ENCODE measurements around the gene CARS1.

CARS1 gene

DNA sequence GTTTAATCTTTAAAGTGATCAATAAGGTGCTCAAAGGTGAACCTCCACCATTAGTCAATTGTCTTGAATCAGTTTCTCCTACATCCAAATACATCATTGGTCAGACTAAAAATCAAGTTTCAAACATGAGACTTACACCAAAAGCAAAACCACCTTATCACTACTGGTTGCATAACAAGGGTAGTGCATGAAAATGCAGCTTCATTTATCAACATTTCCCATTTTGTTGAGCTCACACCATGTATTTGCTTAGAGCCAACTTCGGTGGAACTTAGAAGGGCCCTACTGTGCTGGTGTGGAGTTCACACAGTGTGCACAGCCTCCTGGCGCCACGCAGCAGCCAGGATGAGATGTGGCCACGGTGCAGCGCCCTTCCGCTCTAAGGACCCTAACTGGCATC lies 104.9 kb downstream of the CARS1 start:
- DNase-seq: no peak

DNA sequence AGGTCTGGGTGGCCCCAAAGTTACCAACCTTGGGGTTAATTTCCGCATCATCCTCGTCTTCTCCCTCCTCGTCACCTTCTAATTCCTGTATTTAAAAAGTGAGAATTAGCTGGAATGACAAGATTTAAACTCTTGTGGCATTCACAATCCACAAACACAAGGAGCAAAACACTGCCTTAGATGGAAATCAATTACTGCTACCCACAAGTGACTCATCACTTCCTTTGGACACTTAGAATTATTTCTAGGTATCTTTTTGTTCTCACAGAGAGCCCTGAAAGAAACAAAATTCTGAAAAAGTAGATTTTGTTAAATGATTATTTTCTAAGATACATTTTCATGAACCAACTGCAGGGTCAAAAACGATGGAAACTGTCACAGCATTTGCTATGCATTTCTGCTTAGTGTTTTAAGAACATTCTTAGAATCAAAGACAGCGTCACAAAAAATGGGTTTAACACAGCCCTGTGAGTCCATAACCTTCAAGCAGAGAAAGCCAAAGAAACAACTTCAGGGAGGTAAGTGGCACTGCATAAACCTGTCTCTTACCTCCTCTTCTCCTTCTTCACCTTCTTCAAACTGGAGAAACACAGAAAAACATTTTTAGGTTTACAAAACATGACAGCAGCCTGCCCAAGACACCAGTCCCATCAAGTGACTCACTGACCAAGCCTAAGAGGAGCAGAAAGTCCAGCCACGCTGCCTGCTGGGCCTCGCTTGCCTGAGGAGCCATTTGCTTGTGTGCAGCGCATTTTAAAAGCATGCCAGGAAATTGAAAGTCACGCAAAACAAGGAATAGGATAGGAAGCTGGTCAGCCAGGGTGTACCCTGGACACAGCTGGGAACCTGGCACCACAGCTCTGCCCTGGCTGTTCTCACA lies 105.8 kb downstream of the CARS1 start:
- no peak for DNase-seq
